Stimulated activated CD4-positive, alpha-beta T cell treated with anti-CD3 and anti-CD28 coated beads, Interleukin-2, amount 100 ng/mL, for 4 hours (primary cell): Measurements from ENCODE around the gene SLC24A5.

Experiments used
- DNase-seq: peaks from one replicate; pipeline ENCODE4 v3.0.0-alpha.2; 2020; ENCODE audit warnings: low read depth

The SLC24A5 gene

GRCh38 chr15:48190932-48191573, 70.3 kb downstream of the SLC24A5 start:
- no peak for DNase-seq

- DNase-seq: no peak
Observed at GRCh38 chr15:48191574-48192225, 70.9 kb downstream of the SLC24A5 start, which contains the start of gene CTXN2. TSS of gene CTXN2 (plus strand) at chr15:48191665. CDS start at chr15:48201301, 9,636 bp downstream.
